ENCODE data around the gene CRELD2.

DNA sequence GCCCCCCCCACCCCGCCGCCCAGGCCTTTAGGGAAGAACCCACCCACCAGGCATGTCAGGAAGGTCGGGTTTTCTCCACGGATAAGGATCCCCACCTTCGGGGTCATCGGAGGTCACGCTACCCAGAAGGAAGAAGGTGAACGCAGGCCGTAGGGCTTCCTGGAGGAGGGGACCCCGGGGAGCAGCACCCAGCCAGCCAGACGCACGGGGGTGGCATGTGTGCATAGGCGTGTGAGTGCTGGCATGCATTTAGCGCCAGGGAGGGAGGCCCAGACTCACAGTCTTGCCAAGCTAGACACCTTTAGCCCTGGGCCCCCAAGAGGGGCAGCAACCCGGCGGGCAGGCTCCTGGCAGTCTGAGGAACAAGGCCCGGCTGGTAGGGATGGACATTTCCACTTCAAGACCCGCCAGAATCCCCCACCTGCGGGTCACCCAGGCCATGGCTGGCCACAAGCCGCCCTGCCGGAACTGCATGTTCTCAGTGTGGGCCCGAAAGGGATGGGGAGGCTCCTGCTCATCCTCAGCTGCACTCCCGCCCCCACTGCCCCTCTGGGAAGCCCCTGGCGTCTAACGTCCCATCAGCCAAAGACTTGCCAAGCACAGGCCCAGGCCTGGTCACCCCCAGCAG is 25.5 kb downstream of the CRELD2 start:
- TF ChIP-seq, protein P1, sequence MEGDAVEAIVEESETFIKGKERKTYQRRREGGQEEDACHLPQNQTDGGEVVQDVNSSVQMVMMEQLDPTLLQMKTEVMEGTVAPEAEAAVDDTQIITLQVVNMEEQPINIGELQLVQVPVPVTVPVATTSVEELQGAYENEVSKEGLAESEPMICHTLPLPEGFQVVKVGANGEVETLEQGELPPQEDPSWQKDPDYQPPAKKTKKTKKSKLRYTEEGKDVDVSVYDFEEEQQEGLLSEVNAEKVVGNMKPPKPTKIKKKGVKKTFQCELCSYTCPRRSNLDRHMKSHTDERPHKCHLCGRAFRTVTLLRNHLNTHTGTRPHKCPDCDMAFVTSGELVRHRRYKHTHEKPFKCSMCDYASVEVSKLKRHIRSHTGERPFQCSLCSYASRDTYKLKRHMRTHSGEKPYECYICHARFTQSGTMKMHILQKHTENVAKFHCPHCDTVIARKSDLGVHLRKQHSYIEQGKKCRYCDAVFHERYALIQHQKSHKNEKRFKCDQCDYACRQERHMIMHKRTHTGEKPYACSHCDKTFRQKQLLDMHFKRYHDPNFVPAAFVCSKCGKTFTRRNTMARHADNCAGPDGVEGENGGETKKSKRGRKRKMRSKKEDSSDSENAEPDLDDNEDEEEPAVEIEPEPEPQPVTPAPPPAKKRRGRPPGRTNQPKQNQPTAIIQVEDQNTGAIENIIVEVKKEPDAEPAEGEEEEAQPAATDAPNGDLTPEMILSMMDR (IDR thresholded peaks at IDR 0.05; ENCODE audit: low read length): no peak
- TF ChIP-seq EZH2phosphoT487 (IDR thresholded peaks at IDR 0.05; ENCODE audit: low read length): no peak

Data from MM.1S (cell line).